ENCODE results near the gene GLTP.

DNA sequence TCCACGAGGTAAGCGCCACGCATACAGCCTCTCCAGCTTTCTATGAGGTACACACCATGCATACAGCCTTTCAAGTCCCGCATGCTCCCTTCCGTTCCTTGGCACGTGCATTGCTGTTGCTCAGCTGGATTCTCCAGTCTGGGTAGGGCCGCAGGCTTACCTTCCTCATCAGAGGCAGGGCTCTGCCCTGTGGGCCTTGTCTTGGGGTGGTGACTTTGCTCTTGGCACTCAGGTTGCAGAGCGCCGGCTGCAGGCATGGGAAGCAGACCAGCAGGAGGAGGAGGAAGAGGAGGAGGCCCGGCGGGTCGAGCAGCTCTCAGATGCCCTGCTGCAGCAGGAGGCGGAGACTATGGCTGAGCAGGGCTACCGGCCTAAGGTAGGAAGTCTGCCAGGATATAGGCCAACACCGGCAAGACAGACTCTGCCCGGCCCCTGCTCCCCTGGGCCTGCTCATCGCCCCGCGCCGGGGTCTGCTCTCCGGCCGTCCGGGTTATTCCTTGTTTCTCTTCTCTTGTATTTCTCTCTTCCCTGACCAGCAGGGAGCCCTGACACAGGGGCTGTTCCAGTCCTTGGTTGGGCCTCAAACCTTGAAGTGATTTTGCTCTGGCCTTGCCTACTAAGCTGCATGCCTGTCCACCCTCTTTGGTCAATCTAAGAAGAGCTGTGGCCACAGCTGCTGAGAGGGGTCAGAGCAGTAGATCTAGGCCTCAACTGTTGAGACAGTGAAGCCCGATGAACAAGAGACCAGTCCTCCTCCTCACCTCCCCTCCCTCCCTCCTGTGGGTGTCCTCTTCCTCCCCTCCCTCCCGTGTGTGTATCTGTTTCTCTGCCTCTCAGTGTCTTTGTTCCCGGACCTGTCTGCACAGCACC is 35.1 kb upstream of the GLTP start:
- TF ChIP-seq, protein P1, sequence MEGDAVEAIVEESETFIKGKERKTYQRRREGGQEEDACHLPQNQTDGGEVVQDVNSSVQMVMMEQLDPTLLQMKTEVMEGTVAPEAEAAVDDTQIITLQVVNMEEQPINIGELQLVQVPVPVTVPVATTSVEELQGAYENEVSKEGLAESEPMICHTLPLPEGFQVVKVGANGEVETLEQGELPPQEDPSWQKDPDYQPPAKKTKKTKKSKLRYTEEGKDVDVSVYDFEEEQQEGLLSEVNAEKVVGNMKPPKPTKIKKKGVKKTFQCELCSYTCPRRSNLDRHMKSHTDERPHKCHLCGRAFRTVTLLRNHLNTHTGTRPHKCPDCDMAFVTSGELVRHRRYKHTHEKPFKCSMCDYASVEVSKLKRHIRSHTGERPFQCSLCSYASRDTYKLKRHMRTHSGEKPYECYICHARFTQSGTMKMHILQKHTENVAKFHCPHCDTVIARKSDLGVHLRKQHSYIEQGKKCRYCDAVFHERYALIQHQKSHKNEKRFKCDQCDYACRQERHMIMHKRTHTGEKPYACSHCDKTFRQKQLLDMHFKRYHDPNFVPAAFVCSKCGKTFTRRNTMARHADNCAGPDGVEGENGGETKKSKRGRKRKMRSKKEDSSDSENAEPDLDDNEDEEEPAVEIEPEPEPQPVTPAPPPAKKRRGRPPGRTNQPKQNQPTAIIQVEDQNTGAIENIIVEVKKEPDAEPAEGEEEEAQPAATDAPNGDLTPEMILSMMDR (conservative IDR thresholded peaks at IDR 0.05 in 1 of 2, IDR thresholded peaks at IDR 0.05 in 1 of 2; ENCODE audit: extremely low read depth in 1 of 2, insufficient read depth in 1 of 2, low read depth in 1 of 2, low read length in 2 of 2) = no peak
- TF ChIP-seq EZH2 (IDR thresholded peaks at IDR 0.05; ENCODE audit: borderline replicate concordance, low read length) = no peak

All from mammary epithelial cell (primary cell).